ENCODE measurements around the gene GRB10. TPM values are rescaled to one million over a fixed set of nuclear protein-coding genes. Genes with fewer than 3 reads are reported as not detected.

Gene GRB10
- total RNA-seq = 1 to 10 TPM in 1 of 2 donors, under 1 TPM in 1; 0.48 to 2.5 TPM

DNA sequence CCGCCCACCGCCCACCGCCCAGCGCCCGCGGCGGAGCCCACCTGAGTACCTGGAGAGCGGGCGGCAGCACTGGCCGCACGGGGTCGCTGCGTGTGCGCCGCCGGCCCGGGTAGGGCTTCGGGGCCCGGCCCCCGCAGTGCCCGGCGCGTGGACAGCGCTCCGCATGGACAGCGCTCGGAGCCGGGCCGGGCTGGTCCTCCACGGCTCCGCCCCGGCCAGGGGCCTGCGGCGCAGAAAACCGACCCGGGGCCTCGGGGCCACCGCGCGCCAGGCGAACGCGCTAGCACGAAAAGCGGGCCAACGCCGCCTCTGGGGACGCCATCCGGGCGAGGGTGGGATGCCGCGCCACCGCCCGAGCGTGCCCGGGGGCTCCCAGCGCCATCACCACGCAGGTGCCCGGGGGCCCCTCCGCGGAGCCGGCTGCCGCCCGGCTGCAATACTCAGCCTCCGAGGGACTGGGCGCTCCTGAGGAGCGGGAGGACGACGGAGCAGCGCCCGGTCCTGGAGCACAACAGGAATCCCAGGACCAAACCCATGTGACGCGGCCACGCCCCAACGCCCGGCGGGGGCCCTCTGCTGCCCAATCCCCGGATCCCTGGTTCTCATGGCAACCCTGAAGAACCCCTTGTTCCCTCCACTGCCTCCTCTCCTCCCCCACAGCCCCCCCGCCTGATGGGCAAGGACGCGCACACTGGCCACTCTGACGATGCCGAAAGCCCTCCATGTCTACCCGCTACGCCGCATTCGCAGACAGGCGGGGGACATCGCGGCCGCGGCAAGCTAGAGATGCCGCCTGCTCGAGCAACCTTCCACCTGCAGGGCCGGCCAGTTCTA, at the start of gene GRB10:
TSS of gene GRB10 (minus strand) at position 522 of the 834 bp plus-strand sequence. CDS start 50,574 bp downstream, outside the sequence.
- no peaks in the 10 kb centered on the region for H3K36me3 Mint-ChIP-seq
- peaks cover 23 to 38% of the 10 kb centered on the region in 2 donors for H3K27me3 Mint-ChIP-seq
- peak; percentile 43 to 49 for ATAC-seq
- H3K9me3 Mint-ChIP-seq = no peaks in the 10 kb centered on the region
- peaks cover 0 to 2% of the 10 kb centered on the region in 2 donors for H3K4me1 Mint-ChIP-seq (ENCODE audit: low read depth in 2 of 2)
- H3K27ac Mint-ChIP-seq = no peak within 1 kb of the TSS
- no peak for DNase-seq (ENCODE audit: low spot score)
- H3K4me3 Mint-ChIP-seq = peak within 1 kb of the TSS; percentile 29

DNA sequence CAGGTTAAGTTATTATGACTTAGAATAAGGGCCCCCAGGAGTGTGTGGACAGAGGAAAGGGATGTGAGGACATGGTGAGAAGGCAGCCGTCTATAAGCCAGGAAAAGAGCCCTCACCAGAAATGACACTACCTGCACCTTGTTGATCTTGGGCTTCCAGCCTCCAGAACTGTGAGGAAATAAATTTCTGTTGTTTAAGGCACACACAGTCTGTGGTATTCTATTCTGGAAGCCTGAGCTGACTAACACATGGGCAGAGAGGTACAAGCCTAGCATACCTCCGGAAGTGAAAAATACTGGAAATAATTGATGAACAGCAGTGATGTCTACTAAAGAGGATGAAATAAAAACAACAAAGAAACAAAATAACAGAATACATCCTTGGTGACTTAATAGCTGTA, 46.1 kb upstream of the GRB10 start:
- ATAC-seq = no peak
- no peak overlapping the region for H3K27ac Mint-ChIP-seq
- no peak overlapping the region for H3K4me3 Mint-ChIP-seq
- H3K27me3 Mint-ChIP-seq = peaks cover 16 to 40% of the 10 kb centered on the region in 2 donors
- DNase-seq (ENCODE audit: low spot score) = no peak
- no peaks in the 10 kb centered on the region for H3K9me3 Mint-ChIP-seq
- no peaks in the 10 kb centered on the region for H3K36me3 Mint-ChIP-seq
- peaks cover 15 to 16% of the 10 kb centered on the region in 2 donors for H3K4me1 Mint-ChIP-seq (ENCODE audit: low read depth in 2 of 2)

GRCh38 chr7:50828116-50828515, 45.4 kb upstream of the GRB10 start:
- Mint-ChIP-seq H3K9me3 (no peaks in the 10 kb centered on the region), H3K27me3 (peaks cover 11 to 33% of the 10 kb centered on the region in 2 donors), H3K36me3 (no peaks in the 10 kb centered on the region), H3K4me3 (no peak overlapping the region), H3K27ac (no peak overlapping the region), H3K4me1 (ENCODE audit: low read depth in 2 of 2) (peaks cover 12 to 14% of the 10 kb centered on the region in 2 donors)
- DNase-seq (ENCODE audit: low spot score) (no peak), ATAC-seq (no peak)

DNA sequence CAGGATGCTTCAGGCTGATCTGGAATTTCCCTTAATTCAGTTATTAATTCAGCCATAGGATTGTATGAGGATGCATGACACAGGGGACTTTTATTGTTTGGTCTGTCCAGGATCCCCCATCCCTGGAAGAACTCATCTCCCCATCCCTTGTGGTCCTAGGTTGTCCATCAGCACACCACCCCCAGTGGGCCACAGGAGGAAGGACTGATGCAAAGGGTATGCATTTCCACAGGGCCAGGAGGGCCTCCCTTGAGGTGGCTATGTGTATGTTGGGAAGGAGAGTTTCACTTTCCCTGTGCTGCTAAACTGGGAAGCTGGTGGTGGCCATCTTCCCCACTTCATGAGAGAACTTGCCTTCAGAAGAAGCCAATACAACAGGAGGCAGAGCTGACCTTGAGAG, 44.6 kb upstream of the GRB10 start:
- Mint-ChIP-seq H3K9me3 (no peaks in the 10 kb centered on the region), H3K4me1 (ENCODE audit: low read depth in 2 of 2) (peaks cover 5 to 7% of the 10 kb centered on the region in 2 donors), H3K27ac (no peak overlapping the region), H3K27me3 (peaks cover 8 to 27% of the 10 kb centered on the region in 2 donors), H3K4me3 (no peak overlapping the region), H3K36me3 (no peaks in the 10 kb centered on the region)
- ATAC-seq = no peak
- DNase-seq (ENCODE audit: low spot score) = no peak

DNA sequence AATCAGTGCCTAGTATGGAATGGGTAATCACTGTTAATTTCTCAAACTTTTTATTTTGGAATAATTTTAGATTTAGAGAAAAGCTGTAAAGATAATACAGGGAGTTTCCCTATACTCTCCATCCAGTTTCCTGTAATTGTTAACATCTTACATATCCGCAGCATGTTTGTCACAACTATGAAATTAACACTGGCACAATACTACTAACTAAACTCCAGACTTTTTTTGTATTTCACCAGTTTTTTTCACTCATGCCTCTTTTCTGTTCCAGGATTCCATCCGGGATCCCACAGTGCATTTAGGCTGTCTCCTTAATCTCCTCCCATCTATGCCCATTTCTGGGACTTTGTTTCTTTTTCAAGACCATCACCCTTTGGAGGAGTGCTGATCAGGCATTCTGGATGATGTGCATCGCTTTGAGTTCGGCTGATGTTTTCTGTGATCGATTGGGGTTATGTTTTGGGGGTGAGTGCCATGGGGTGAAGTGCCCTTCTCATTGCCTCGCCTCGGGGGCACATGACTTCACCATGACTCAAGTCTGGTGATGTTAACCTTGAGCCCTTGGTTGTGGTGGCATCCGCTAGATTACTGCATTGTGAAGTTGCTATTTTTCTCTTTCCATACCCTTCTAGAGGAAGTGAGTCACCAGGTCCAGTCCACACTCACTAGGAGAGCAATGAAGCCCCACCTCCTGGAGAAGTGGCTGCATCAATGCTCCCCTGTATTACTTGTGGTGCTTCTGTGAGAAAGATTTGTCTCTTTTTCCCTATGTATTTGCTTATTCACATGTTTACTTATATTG, 43.9 kb upstream of the GRB10 start:
- no peak for DNase-seq (ENCODE audit: low spot score)
- Mint-ChIP-seq H3K36me3 (no peaks in the 10 kb centered on the region), H3K4me1 (ENCODE audit: low read depth in 2 of 2) (peaks cover 5 to 7% of the 10 kb centered on the region in 2 donors), H3K4me3 (no peak overlapping the region), H3K9me3 (no peaks in the 10 kb centered on the region), H3K27me3 (peaks cover 8 to 27% of the 10 kb centered on the region in 2 donors), H3K27ac (no peak overlapping the region)
- ATAC-seq = peak; percentile 73 to 75

DNA sequence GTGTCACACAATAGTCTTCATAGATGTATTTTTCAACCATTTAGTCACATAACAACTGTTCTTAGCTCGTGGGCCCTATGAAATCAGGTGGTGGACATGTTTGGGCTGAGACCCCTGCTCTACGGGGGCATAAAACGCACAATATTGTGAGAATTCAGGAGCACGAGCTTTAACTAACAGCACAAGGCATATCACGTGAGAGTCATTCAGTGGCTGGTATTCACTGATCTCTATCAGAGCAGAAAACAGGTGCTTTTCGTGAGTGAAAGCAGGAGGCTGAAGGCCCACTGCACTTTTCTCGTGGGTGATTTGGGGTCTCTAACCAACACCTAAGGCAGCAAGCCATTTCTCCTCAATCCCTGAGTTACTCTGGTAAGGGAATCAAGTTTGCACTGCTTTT, 42.8 kb upstream of the GRB10 start:
- Mint-ChIP-seq H3K27me3 (peaks cover 11 to 17% of the 10 kb centered on the region in 2 donors), H3K9me3 (no peaks in the 10 kb centered on the region), H3K36me3 (no peaks in the 10 kb centered on the region), H3K4me1 (ENCODE audit: low read depth in 2 of 2) (peaks cover 5 to 7% of the 10 kb centered on the region in 2 donors), H3K27ac (no peak overlapping the region), H3K4me3 (no peak overlapping the region)
- DNase-seq (ENCODE audit: low spot score) (no peak), ATAC-seq (no peak)

- H3K36me3 Mint-ChIP-seq = no peaks in the 10 kb centered on the region
- no peak overlapping the region for H3K4me3 Mint-ChIP-seq
- peaks cover 10 to 14% of the 10 kb centered on the region in 2 donors for H3K27me3 Mint-ChIP-seq
- peaks cover 5 to 7% of the 10 kb centered on the region in 2 donors for H3K4me1 Mint-ChIP-seq (ENCODE audit: low read depth in 2 of 2)
- no peak for DNase-seq (ENCODE audit: low spot score)
- H3K9me3 Mint-ChIP-seq = no peaks in the 10 kb centered on the region
- H3K27ac Mint-ChIP-seq = no peak overlapping the region
- ATAC-seq = no peak
These were observed 42.2 kb upstream of the GRB10 start for GRCh38 chr7:50824882-50825281.

GRCh38 chr7:50822706-50823105, 40.0 kb upstream of the GRB10 start:
- Mint-ChIP-seq H3K4me3 (no peak overlapping the region), H3K9me3 (no peaks in the 10 kb centered on the region), H3K36me3 (no peaks in the 10 kb centered on the region), H3K4me1 (ENCODE audit: low read depth in 2 of 2) (peaks cover 5 to 7% of the 10 kb centered on the region in 2 donors), H3K27ac (no peak overlapping the region), H3K27me3 (peaks cover 7 to 9% of the 10 kb centered on the region in 2 donors)
- ATAC-seq (no peak), DNase-seq (ENCODE audit: low spot score) (no peak)

GRCh38 chr7:50822110-50822509, 39.4 kb upstream of the GRB10 start:
- H3K9me3 Mint-ChIP-seq = no peaks in the 10 kb centered on the region
- no peak overlapping the region for H3K4me3 Mint-ChIP-seq
- H3K27ac Mint-ChIP-seq = no peak overlapping the region
- peaks cover 5 to 7% of the 10 kb centered on the region in 2 donors for H3K4me1 Mint-ChIP-seq (ENCODE audit: low read depth in 2 of 2)
- no peak for DNase-seq (ENCODE audit: low spot score)
- peaks cover 7 to 9% of the 10 kb centered on the region in 2 donors for H3K27me3 Mint-ChIP-seq
- ATAC-seq = no peak
- no peaks in the 10 kb centered on the region for H3K36me3 Mint-ChIP-seq

DNA sequence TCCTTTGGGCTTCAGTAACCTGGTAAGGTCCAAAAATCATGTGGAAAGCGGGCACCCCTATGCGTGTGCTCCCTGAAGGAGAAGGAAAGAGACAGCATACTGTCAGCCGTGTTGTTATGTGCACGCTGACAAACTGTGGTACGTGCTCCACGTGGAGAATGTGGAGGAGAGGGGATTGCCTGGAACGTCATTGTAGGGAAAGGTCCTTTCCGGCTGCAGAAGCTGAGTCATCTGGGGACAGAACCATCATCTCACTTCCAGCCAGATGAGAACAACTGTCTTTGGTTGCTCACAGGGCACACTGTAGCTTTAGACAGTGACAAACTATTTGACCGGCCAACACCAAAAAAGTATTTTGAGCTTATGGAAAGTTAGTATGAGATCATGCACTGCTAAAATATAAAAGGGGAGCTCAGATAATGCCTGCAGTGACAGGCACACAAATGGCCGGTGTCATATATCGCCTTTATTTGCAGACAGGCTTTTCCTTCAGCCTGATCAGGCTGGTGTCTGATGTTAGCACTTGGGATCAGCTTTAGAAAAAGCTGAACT, 38.8 kb upstream of the GRB10 start:
- no peak overlapping the region for H3K4me3 Mint-ChIP-seq

DNA sequence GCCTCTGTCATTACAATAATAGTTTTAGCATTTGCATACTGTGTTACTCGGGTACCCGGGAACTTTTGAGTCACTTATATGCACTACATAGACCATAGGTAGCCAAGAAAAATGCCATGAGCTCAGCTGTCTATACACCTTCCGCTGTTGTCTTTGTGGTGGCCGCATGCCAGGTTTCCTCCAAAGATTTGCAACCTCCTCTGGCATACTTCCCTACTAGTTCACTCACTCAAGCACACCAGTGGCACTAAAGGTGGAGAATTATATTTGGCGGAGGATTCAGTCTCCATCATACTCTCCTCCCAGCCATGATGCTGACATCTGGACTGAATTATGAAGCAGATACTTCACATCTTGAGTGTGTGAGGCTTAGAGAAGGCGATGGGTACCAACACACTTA, 35.6 kb upstream of the GRB10 start:
- DNase-seq (ENCODE audit: low spot score) (no peak), ATAC-seq (no peak)
- Mint-ChIP-seq H3K36me3 (no peaks in the 10 kb centered on the region), H3K4me1 (ENCODE audit: low read depth in 2 of 2) (no peaks in the 10 kb centered on the region), H3K9me3 (no peaks in the 10 kb centered on the region), H3K27ac (no peak overlapping the region), H3K27me3 (peaks cover 13 to 15% of the 10 kb centered on the region in 2 donors), H3K4me3 (no peak overlapping the region)

More for the DNA sequence above, 38.8 kb upstream of the GRB10 start:
- Mint-ChIP-seq H3K27ac (no peak overlapping the region), H3K9me3 (no peaks in the 10 kb centered on the region), H3K36me3 (no peaks in the 10 kb centered on the region), H3K4me1 (ENCODE audit: low read depth in 2 of 2) (peaks cover under 1% of the 10 kb centered on the region in 2 donors), H3K27me3 (peaks cover 8 to 12% of the 10 kb centered on the region in 2 donors)
- DNase-seq (ENCODE audit: low spot score) = no peak
- peak in 1 of 2 donors; percentile 21 for ATAC-seq

DNA sequence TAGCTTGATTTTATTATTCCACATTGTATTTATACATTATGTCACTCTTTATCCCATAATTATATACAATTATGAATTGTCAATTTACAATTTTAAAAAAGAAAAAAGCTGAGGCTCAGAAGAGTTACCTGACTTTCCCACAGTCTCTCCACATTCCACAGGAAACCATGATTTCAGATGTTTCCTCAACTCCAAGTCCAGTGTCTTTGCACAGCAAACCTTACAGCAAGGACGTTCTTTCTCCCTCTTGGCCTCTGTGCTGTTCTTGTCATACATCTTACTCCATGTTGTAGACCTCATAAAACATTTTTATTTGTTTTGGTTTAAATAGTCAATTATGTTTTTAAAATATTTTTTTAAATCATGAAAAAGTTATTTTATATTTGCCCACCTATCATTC, 34.9 kb upstream of the GRB10 start:
- Mint-ChIP-seq H3K4me3 (no peak overlapping the region), H3K27ac (no peak overlapping the region), H3K27me3 (peaks cover 13 to 15% of the 10 kb centered on the region in 2 donors), H3K9me3 (no peaks in the 10 kb centered on the region), H3K36me3 (no peaks in the 10 kb centered on the region), H3K4me1 (ENCODE audit: low read depth in 2 of 2) (no peaks in the 10 kb centered on the region)
- DNase-seq (ENCODE audit: low spot score) = no peak
- no peak for ATAC-seq

GRCh38 chr7:50815138-50815537, 32.4 kb upstream of the GRB10 start:
- Mint-ChIP-seq H3K27ac (no peak overlapping the region), H3K36me3 (no peaks in the 10 kb centered on the region), H3K4me3 (no peak overlapping the region), H3K27me3 (peaks cover 11 to 15% of the 10 kb centered on the region in 2 donors), H3K4me1 (ENCODE audit: low read depth in 2 of 2) (no peaks in the 10 kb centered on the region), H3K9me3 (no peaks in the 10 kb centered on the region)
- ATAC-seq (no peak), DNase-seq (ENCODE audit: low spot score) (no peak)

Measured in natural killer cell treated with Interleukin-12 subunit alpha and Interleukin-12 subunit beta and Interleukin-15 and Interleukin-18, amount 100 ng/mL, for 72 hours (primary cell).